K562 (cell line): ENCODE data around the gene ACTN4. TPM values are rescaled to one million over a fixed set of nuclear protein-coding genes. Genes with fewer than 3 reads are reported as not detected.

Experiments
- ATAC-seq: fragments of 200-7000 bp; cut with Tn5 transposase; 3 replicates; pipeline ENCODE4 v1.9.1; 2020; ENCODE audit warnings: moderate library complexity
- BruUV-seq: library from RNA; stranded (reverse); fragments of 400-500 nt; replicated peaks from 2 replicates; lab custom pipeline; 2021; lab: Mats Ljungman, UMichigan
- CTCF ChIA-PET: fragments of 300-600 bp; formaldehyde crosslinking; extraction: SDS; loops from one replicate; lab custom pipeline; 2021; ENCODE audit warnings: low intra/inter-chr PET ratio; lab: Yijun Ruan, JAX
- POLR2A ChIA-PET: fragments of 300-600, 350-650 bp; sonication (Branson Sonifier 250); formaldehyde crosslinking; extraction: SDS; loops from one replicate; lab custom pipeline; 2021; ENCODE audit warnings: antibody characterized with exemption, inconsistent platforms; lab: Yijun Ruan, JAX
- DNase-seq, 4 experiments: peaks; one replicate each; pipeline versions ENCODE4 v3.0.0 to v3.0.0-alpha.2; 2011 to 2018; ENCODE audit warnings: low spot score in 3 of 4, mixed read lengths in 3 of 4; ENCODE audit errors: extremely low read depth in 1 of 4
- FAIRE-seq: peaks from 2 replicates; lab custom pipeline; 2011; peaks lifted over from hg19 to GRCh38; lab: Jason Lieb, UNC
- H2AFZ ChIP-seq: 2 replicates; pipeline ENCODE4 v1.6.0; 2011; ENCODE audit warnings: low read depth, low read length, control low read depth, inconsistent platforms
- H3K27ac ChIP-seq: fragments of 200-600 bp; 3 replicates; pipeline ENCODE4 v1.8.0; 2011; ENCODE audit warnings: low read depth, mild to moderate bottlenecking, control low read depth, inconsistent platforms, low read length, moderate library complexity, mixed read lengths; ENCODE audit errors: extremely low read depth
- H3K27me3 ChIP-seq, 2 experiments: fragments of 300-600 bp in 1 of 2; 2 replicates in 1 of 2; 3 replicates in 1 of 2; pipeline versions ENCODE4 v1.6.0 to v1.8.0; 2011; ENCODE audit warnings: inconsistent platforms in 2 of 2, low read length in 2 of 2, mild to moderate bottlenecking in 1 of 2, mixed read lengths in 1 of 2, moderate library complexity in 1 of 2; ENCODE audit not compliant: control insufficient read depth in 2 of 2, insufficient read depth in 2 of 2
- H3K36me3 ChIP-seq: fragments of 300-600 bp; 3 replicates; pipeline ENCODE4 v1.8.0; 2011; ENCODE audit warnings: mild to moderate bottlenecking, low read length, inconsistent platforms; ENCODE audit not compliant: control insufficient read depth, insufficient read depth
- H3K4me1 ChIP-seq, 2 experiments: fragments of 200-600 bp in 1 of 2; replicated peaks in 1 of 2; 2 replicates in 1 of 2; 3 replicates in 1 of 2; pipeline versions ENCODE4 v1.5.1 to v1.8.0; 2011; ENCODE audit warnings: inconsistent platforms in 2 of 2, low read length in 2 of 2, mild to moderate bottlenecking in 1 of 2, mixed read lengths in 1 of 2, moderate library complexity in 1 of 2; ENCODE audit not compliant: control insufficient read depth in 2 of 2, insufficient read depth in 2 of 2
- H3K4me2 ChIP-seq: 2 replicates; pipeline ENCODE4 v1.6.1; 2011; ENCODE audit warnings: low read length, control low read depth, inconsistent platforms, mixed read lengths; ENCODE audit not compliant: insufficient read depth
- H3K4me3 ChIP-seq: fragments of 200-600 bp; sonication (generic), shearing (Covaris generic); 2 replicates; pipeline ENCODE4 v1.5.1; 2016; ENCODE audit warnings: control low read depth, inconsistent platforms
- H3K79me2 ChIP-seq: fragments of 200-600 bp; 3 replicates; pipeline ENCODE4 v1.8.0; 2011; ENCODE audit warnings: low read length, inconsistent platforms; ENCODE audit not compliant: control insufficient read depth, insufficient read depth
- H3K9ac ChIP-seq, 2 experiments: 2 replicates each; pipeline versions ENCODE4 v1.6.0 to v1.6.1; 2011; ENCODE audit warnings: low read depth in 2 of 2, low read length in 2 of 2, control low read depth in 1 of 2, inconsistent platforms in 1 of 2, mild to moderate bottlenecking in 1 of 2, mixed read lengths in 1 of 2; ENCODE audit not compliant: insufficient read depth in 1 of 2
- H3K9me1 ChIP-seq: one replicate; pipeline ENCODE4 v1.6.0; 2011; ENCODE audit warnings: inconsistent platforms, mild to moderate bottlenecking, low read length, moderate library complexity; ENCODE audit not compliant: control insufficient read depth, insufficient read depth
- H3K9me3 ChIP-seq: replicated peaks from 2 replicates; pipeline ENCODE4 v1.5.1; 2011; ENCODE audit warnings: low read depth, low read length, inconsistent platforms; ENCODE audit not compliant: control insufficient read depth, insufficient read depth
- H4K20me1 ChIP-seq: replicated peaks from 2 replicates; pipeline ENCODE4 v1.6.1; 2011; ENCODE audit warnings: low read length, inconsistent platforms, mixed read lengths; ENCODE audit not compliant: control insufficient read depth, insufficient read depth
- BCOR ChIP-seq: fragments of 450-650 bp; IDR thresholded peaks from 2 replicates; pipeline ENCODE4 v1.6.1; 2016
- E2F3 ChIP-seq: fragments of 250-450 bp; sonication (Bioruptor Pico); IDR thresholded peaks from 2 replicates; pipeline ENCODE4 v1.4.0; 2020; ENCODE audit warnings: mild to moderate bottlenecking
- ERF ChIP-seq: fragments of 450-650 bp; formaldehyde crosslinking; IDR thresholded peaks from 2 replicates; pipeline ENCODE4 v1.4.0; 2020; ENCODE audit warnings: mild to moderate bottlenecking, mixed read lengths
- EZH2 ChIP-seq: IDR thresholded peaks from 2 replicates; pipeline ENCODE4 v1.6.1; 2012; ENCODE audit warnings: low read depth, mild to moderate bottlenecking, inconsistent platforms, low read length, borderline replicate concordance
- FOSL1 ChIP-seq: fragments of 200-800 bp; sonication (Bioruptor generic); conservative IDR thresholded peaks from 2 replicates; pipeline ENCODE4 v1.6.1; 2016; ENCODE audit warnings: missing genetic modification characterization, missing compliant biosample characterization
- HDAC1 ChIP-seq, 2 experiments: fragments of 450-650 bp; IDR thresholded peaks; 2 replicates each; pipeline ENCODE4 v1.6.1; 2016 to 2017; ENCODE audit warnings: inconsistent platforms in 1 of 2, mild to moderate bottlenecking in 1 of 2, moderate library complexity in 1 of 2
- KLF6 ChIP-seq: fragments of 250-450 bp; sonication (Bioruptor Pico); IDR thresholded peaks from 2 replicates; pipeline ENCODE4 v1.4.0; 2020; ENCODE audit warnings: mild to moderate bottlenecking, moderate library complexity, borderline replicate concordance
- MBD2 ChIP-seq: sonication (generic); IDR thresholded peaks from 2 replicates; pipeline ENCODE4 v1.6.1; 2016; ENCODE audit warnings: low read depth, borderline replicate concordance
- NEUROD1 ChIP-seq: fragments of 150-350 bp; IDR thresholded peaks from 2 replicates; pipeline ENCODE4 v1.6.1; 2014; ENCODE audit warnings: borderline replicate concordance, low read length, low read depth; ENCODE audit not compliant: partially characterized antibody
- POLR3G ChIP-seq: IDR thresholded peaks from 2 replicates; pipeline ENCODE4 v1.6.1; 2011; ENCODE audit not compliant: insufficient read length, insufficient replicate concordance; ENCODE audit errors: extremely low read depth
- SP2 ChIP-seq: IDR thresholded peaks from 2 replicates; pipeline ENCODE4 v1.6.1; 2011; ENCODE audit warnings: mild to moderate bottlenecking, low read depth, low read length, moderate library complexity; ENCODE audit not compliant: poor library complexity, severe bottlenecking; ENCODE audit errors: extremely low read depth
- ZNF282 ChIP-seq: sonication (generic); formaldehyde crosslinking; IDR thresholded peaks from 2 replicates; pipeline ENCODE4 v1.8.1; 2023; ENCODE audit warnings: missing genetic modification reagents
- ZNF408 ChIP-seq: fragments of 250-450 bp; sonication (Bioruptor Pico); IDR thresholded peaks from 2 replicates; pipeline ENCODE4 v1.4.0; 2020; ENCODE audit warnings: low read depth, mild to moderate bottlenecking, moderate library complexity
- WGBS: fragments of 100-300 bp; shearing (Covaris generic); methylation state at CpG from one replicate; pipeline ENCODE4 v1.1.6; 2016; ENCODE audit warnings: low coverage, mixed read lengths; ENCODE audit not compliant: insufficient coverage; ENCODE audit errors: missing lambda C conversion rate; 5-methylcytosine and 5-hydroxymethylcytosine counted together
- in situ Hi-C: fragments of 300-500 bp; cut with MboI; formaldehyde crosslinking; loops from 4 replicates; pipeline ENCODE4 v1.15.0; 2018; ENCODE audit warnings: inconsistent platforms, mixed read lengths
- intact Hi-C: fragments of 100-400 bp; cut with micrococcal nuclease; formaldehyde crosslinking; loops from 2 replicates; pipeline ENCODE4 v1.14.2; 2022
- polyA plus RNA-seq, 8 experiments: library from polyadenylated mRNA; depleted of rRNA in 4 of 8; stranded (reverse) in 5 of 8; unstranded in 3 of 8; fragments of >200 nt; fragmentation: Nextera tagmentation in 2 of 8; fragmentation: Illumina TruSeq in 1 of 8; extraction: Ambion mirVana in 2 of 8; extraction: Trizol in 1 of 8; gene quantifications; 2 replicates each; pipeline versions ENCODE4 v1.2.1 to v1.2.3, GENCODE V29; 2011 to 2014; ENCODE audit warnings: inconsistent platforms in 1 of 8, missing spikeins in 1 of 8
- total RNA-seq, 7 experiments: library from RNA; depleted of rRNA in 6 of 7; stranded (reverse); fragments of >200 nt in 6 of 7; fragmentation: Illumina TruSeq in 2 of 7; extraction: Trizol in 2 of 7; gene quantifications; 2 replicates each; pipeline versions ENCODE4 v1.2.1 to v1.2.3, GENCODE V29; 2011 to 2021; ENCODE audit warnings: low replicate concordance in 1 of 7
- TF ChIP-seq, protein P1 (sequence below), 2 experiments: IDR thresholded peaks in 1 of 2; conservative IDR thresholded peaks in 1 of 2; 2 replicates each; pipeline ENCODE4 v1.6.1; 2016; ENCODE audit warnings: low read depth in 2 of 2, mild to moderate bottlenecking in 1 of 2, missing compliant biosample characterization in 1 of 2, missing genetic modification characterization in 1 of 2, moderate library complexity in 1 of 2
- TF ChIP-seq, protein P2 (sequence below): fragments of 250-450 bp; sonication (Bioruptor Pico); IDR thresholded peaks from 2 replicates; pipeline ENCODE4 v1.4.0; 2020; ENCODE audit warnings: mild to moderate bottlenecking, moderate library complexity

Gene ACTN4
- total and polyA plus RNA-seq, 9 of the 15 experiments (the other 6 are each of a cell fraction or from before 2014, with no cell fraction given) = 3.1 to 385 (median 125) TPM

DNA sequence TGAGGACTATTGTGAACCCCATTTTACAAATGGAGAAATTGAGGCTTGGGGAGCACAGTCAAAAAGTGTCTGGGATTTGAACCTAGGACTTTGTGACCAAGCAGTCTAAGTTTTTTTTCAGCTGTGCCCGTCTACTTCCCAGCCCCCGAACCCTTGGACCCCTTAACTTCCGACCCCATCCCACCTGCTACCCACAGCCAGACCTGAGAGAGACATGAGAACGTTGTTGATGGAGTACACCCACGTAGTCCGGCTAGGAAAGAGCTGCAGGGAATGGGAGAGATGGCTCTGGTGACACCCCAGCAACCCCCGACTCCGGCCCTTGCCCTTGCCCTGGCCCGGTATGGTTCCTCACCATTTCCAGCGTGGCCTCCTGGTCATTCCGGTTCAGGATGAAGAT, 47.7 kb upstream of the ACTN4 start:
- Histone ChIP-seq H3K27me3 (no peaks in the 10 kb centered on the region), H3K4me3 (no peak overlapping the region), H3K4me1 (peaks cover 13 to 33% of the 10 kb centered on the region in 2 experiments; a peak in 4 of 5 replicates), H4K20me1 (no peaks in the 10 kb centered on the region), H3K9me3 (no peaks in the 10 kb centered on the region; the same call in 1 of the 2 replicates), H3K9me1 (no peaks in the 10 kb centered on the region), H2AFZ (no peak overlapping the region), H3K4me2 (no peak overlapping the region), H3K36me3 (no peaks in the 10 kb centered on the region), H3K27ac (no peak overlapping the region), H3K79me2 (no peaks in the 10 kb centered on the region), H3K9ac (no peak overlapping the region)
- ChIA-PET CTCF (no interaction called here), POLR2A (no interaction called here)
- no peak for DNase-seq
- no peak for ATAC-seq
- intact Hi-C loops = no loop called here
- in situ Hi-C loops = no loop called here
- no peak for TF ChIP-seq NEUROD1
- no peak for TF ChIP-seq MBD2
- no peak for TF ChIP-seq KLF6
- TF ChIP-seq ZNF408 (CRISPR knock-in tag) = no peak
- no peak for TF ChIP-seq POLR3G
- no peak for TF ChIP-seq E2F3
- no peak for TF ChIP-seq SP2
- no peak for TF ChIP-seq HDAC1 (IDR thresholded peaks at IDR 0.05)
- TF ChIP-seq ERF (CRISPR knock-in tag) = no peak
- TF ChIP-seq EZH2 = no peak
- TF ChIP-seq ZNF282 (CRISPR knock-in tag) = no peak
- TF ChIP-seq, protein P1, sequence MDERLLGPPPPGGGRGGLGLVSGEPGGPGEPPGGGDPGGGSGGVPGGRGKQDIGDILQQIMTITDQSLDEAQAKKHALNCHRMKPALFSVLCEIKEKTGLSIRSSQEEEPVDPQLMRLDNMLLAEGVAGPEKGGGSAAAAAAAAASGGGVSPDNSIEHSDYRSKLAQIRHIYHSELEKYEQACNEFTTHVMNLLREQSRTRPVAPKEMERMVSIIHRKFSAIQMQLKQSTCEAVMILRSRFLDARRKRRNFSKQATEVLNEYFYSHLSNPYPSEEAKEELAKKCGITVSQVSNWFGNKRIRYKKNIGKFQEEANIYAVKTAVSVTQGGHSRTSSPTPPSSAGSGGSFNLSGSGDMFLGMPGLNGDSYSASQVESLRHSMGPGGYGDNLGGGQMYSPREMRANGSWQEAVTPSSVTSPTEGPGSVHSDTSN (CRISPR knock-in tag; IDR thresholded peaks at IDR 0.05; ENCODE audit: low read depth) = no peak
- TF ChIP-seq, protein P1 (tag; conservative IDR thresholded peaks at IDR 0.05; ENCODE audit: low read depth) = no peak
- no peak for TF ChIP-seq FOSL1 (tag)
- TF ChIP-seq, protein P2, sequence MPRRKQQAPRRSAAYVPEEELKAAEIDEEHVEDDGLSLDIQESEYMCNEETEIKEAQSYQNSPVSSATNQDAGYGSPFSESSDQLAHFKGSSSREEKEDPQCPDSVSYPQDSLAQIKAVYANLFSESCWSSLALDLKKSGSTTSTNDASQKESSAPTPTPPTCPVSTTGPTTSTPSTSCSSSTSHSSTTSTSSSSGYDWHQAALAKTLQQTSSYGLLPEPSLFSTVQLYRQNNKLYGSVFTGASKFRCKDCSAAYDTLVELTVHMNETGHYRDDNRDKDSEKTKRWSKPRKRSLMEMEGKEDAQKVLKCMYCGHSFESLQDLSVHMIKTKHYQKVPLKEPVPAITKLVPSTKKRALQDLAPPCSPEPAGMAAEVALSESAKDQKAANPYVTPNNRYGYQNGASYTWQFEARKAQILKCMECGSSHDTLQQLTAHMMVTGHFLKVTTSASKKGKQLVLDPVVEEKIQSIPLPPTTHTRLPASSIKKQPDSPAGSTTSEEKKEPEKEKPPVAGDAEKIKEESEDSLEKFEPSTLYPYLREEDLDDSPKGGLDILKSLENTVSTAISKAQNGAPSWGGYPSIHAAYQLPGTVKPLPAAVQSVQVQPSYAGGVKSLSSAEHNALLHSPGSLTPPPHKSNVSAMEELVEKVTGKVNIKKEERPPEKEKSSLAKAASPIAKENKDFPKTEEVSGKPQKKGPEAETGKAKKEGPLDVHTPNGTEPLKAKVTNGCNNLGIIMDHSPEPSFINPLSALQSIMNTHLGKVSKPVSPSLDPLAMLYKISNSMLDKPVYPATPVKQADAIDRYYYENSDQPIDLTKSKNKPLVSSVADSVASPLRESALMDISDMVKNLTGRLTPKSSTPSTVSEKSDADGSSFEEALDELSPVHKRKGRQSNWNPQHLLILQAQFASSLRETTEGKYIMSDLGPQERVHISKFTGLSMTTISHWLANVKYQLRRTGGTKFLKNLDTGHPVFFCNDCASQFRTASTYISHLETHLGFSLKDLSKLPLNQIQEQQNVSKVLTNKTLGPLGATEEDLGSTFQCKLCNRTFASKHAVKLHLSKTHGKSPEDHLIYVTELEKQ (CRISPR knock-in tag) = no peak
- no peak for TF ChIP-seq BCOR
- FAIRE-seq = no peak
- BruUV-seq = no TSS peak
- 36% methylated on average over 11 of the region's 11 CpGs for WGBS
